Upper lobe of left lung (tissue), 4 donors: Measurements from ENCODE around the gene SBNO1.

Experiments used
- CTCF ChIP-seq, 6 experiments: fragments of 450-650 bp in 4 of 6; fragments of 200-600 bp in 2 of 6; sonication (generic) in 2 of 6; IDR thresholded peaks; one replicate each; pipeline ENCODE4 v1.5.1; 2016 to 2019; ENCODE audit warnings: antibody characterized with exemption in 6 of 6
- EP300 ChIP-seq, 4 donors: sonication (generic); formaldehyde crosslinking; IDR thresholded peaks; one replicate each; pipeline ENCODE4 v1.5.1; 2017; ENCODE audit warnings: antibody characterized with exemption in 4 of 4, control low read depth in 2 of 4
- POLR2A ChIP-seq, 4 donors: fragments of 450-650 bp; IDR thresholded peaks; one replicate each; pipeline ENCODE4 v1.5.1; 2016 to 2017; ENCODE audit warnings: antibody characterized with exemption in 4 of 4, mild to moderate bottlenecking in 2 of 4
- POLR2AphosphoS5 ChIP-seq, 2 donors: sonication (generic); formaldehyde crosslinking; IDR thresholded peaks; one replicate each; pipeline ENCODE4 v1.5.1; 2017; ENCODE audit warnings: antibody characterized with exemption in 2 of 2

GRCh38 chr12:123289911-123290310 is 74.7 kb downstream of the SBNO1 start:
- TF ChIP-seq CTCF (IDR thresholded peaks at IDR 0.05) (no peak), EP300 (IDR thresholded peaks at IDR 0.05) (no peak), POLR2AphosphoS5 (IDR thresholded peaks at IDR 0.05) (no peak), POLR2A (IDR thresholded peaks at IDR 0.05) (no peak)
